GM12873 (cell line): ENCODE data around the gene GCLM.

Source experiments
- TF ChIP-seq, protein P1 (sequence below): IDR thresholded peaks from 2 replicates; pipeline ENCODE4 v1.5.1; 2012; ENCODE audit warnings: low read depth, mild to moderate bottlenecking, moderate library complexity, low read length, control low read depth; ENCODE audit not compliant: insufficient read depth; ENCODE audit errors: missing control alignments

The GCLM gene

DNA sequence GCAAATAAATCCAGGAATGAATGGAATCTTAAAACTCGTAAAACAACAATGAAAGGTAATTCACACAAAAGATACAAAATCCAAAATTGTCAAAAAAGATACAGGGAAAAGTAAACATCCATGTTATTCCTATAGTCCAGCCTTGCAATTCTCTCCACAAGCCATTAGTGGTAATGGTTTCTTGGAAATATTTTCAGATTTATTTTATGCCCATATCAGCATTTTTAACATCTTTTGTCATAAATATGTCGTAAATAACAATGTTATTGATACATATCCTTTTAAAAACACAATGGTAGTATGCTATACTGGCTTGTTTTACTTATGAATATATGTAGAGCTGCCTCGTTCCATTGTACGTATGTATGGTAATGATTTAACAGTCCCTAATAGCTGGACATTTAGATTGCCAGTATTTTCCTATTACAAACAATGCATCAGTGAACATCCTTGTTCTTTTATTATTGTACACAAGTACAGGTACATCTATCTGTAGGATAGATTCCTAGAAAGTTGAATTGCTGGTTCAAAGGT lies 60.8 kb downstream of the GCLM start:
- TF ChIP-seq, protein P1, sequence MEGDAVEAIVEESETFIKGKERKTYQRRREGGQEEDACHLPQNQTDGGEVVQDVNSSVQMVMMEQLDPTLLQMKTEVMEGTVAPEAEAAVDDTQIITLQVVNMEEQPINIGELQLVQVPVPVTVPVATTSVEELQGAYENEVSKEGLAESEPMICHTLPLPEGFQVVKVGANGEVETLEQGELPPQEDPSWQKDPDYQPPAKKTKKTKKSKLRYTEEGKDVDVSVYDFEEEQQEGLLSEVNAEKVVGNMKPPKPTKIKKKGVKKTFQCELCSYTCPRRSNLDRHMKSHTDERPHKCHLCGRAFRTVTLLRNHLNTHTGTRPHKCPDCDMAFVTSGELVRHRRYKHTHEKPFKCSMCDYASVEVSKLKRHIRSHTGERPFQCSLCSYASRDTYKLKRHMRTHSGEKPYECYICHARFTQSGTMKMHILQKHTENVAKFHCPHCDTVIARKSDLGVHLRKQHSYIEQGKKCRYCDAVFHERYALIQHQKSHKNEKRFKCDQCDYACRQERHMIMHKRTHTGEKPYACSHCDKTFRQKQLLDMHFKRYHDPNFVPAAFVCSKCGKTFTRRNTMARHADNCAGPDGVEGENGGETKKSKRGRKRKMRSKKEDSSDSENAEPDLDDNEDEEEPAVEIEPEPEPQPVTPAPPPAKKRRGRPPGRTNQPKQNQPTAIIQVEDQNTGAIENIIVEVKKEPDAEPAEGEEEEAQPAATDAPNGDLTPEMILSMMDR, result no peak

DNA sequence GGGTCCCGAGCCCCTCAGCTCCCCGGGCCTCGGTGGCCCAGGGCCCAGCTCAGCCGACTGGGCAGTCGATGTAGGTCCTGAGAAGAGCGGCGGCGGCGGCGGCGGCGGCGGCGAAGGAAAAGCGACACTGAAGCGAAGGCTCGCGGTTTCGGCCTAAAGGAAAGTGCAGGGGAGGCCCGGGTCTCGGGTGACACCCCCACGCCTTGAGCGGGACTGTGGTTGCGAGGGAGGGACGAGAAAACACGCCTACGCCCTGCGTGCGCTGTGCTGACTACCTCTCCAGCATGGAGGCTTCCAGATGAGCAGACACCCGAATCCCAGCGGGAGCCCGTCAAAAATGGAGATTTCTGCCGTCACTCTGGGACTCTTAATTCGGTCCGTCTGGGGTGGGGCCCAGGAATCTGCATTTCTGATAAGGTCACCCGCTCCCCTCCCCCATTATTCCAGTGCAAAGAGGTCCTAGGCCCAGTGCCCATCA lies 61.4 kb downstream of the GCLM start:
- TF ChIP-seq, protein P1, result no peak

DNA sequence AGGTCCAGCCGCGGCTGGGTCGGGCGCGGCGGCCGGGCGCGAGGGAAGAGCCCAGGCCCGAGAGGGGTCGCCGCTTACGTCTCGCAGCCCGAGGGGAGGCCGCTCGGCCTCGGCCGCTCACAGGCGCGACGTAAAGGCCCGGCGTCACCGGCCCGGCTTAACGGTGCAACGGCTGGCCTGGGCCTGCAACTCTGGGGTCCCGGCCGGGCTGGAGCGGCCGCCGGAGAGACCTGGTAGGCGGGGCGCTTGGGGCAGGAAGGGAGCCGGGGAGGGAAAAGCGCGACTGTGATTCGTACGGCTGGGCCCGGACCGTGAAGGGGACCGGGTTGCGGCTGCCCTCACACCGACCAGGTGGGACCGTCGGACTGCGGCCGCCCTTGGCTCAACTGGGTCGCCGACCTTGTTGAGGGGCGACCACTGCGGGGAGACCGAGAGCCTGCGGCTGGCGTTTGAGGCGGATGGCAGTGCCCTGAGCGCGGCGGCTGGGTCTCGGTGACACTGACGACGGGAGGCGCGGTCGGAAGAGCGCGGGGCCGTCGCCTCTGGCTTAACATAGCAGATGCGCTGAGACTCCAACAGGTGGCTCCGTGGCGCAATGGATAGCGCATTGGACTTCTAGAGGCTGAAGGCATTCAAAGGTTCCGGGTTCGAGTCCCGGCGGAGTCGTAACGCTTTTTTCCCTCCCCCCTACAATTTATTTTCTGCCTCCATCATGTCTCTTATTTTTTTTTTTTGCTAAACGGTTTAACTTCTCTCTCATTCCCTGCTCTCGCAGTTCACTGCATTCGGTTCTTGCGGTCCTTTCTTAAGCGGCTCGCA lies 62.0 kb downstream of the GCLM start:
- TF ChIP-seq, protein P1, result peak; percentile 6

DNA sequence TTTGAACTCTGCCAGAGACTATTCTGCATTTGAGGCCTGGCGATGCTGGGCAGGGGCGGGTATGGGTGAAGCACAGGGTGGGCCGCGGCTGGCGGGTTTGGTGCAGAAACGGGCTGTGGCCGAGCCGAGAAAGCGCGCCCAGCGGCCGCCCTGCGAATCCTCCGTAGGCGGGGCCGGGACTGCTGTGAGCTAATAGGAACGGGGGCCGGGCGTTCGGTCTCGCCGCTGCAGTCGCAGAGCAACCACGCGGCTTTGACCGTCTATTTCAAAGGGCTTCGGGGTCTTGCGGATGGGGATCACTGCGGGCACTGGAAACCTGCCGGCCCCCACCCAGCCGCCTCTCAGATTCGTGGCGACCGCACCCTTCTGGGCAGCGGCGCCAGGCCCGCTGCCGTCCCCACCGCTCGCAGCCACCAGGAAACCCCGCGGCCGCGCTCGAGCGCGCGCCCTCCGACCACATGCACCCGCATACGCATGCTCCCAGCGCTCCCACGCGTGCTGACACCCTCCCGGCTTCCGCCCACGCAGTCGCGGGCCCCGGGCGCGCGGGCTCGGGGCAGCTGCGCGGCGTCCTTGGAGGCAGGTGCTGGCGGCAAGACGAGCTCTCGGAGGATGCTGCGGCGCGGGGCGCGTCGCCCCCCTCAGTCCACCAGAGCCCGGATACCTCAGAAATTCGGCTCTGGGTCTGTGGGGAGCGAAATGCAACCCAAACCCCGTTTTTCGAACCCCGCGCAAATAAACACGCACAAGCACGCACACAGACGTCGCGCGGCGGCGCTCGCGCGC lies 62.8 kb downstream of the GCLM start:
- TF ChIP-seq, protein P1, result peak; percentile 33

DNA sequence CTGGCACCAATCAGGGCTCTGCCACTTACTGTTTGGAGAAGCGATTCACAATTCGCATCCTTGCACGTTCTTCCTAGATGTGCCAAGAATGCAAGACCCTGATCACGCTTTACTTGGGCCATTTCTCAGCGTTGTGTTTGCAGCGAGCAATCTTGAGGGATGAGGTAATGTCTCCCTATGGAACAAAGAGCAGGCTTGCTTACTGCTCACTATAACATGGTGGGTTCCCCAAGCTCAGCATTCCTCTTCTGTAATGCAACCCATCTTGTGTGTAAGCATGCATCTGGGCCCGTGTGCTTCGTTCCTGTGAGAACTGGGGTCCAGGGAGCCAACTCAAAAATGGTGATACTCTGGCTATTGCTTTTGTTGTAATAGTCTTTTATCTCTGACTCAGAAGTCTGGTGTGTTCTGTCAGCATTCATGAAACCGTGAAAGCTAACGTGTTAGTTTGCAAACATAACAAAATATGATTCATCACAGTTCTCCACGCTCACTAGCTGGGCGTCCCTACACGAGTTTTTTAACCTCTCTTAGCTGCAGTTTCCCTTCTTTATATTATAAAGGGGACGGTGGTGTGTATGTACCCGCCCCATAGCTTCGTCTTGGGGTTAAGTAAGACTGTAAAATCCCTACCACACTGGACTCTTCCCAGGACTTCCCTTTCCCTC lies 63.6 kb downstream of the GCLM start:
- TF ChIP-seq, protein P1, result no peak

DNA sequence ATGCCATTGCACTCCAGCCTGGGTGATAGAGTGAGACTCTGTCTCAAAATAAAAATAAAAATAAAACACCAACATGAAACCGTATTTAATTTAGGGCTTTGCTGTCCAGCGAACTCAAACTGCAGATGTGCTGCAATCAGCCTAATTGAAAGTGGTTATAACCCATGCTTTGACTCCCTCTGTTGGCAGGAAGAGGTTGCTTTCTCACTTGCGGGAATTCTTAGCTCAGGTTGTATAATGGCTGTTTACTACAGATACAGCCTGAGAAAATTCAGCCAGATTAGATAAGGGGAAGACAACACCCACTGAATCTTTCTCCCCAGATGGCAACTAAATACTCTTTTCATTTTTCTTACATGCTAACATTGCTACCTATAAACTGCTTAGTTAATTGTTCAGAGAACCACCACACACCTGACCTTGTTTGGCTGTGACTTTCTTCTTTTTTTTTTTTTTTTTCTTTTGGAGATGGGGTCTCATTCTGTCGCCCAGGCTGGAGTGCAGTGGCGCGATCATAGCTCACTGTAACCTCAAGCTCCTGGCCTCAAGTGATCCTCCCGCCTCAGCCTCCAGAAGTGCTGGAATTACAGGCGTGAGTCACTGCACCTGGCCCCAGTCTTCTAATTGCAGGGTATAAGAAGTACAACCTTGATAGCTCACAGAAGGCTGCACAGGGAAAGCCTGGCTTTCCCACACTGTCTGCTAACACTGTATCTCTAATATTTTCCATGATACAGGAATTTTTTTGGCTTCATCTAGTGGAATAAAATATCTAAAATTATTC lies 64.8 kb downstream of the GCLM start:
- TF ChIP-seq, protein P1, result peak; percentile 83
